GM19193 (cell line): ENCODE data around the gene WDR81.

Experiments
- POLR2A ChIP-seq: IDR thresholded peaks from 4 replicates; pipeline ENCODE4 v1.6.1; 2011; ENCODE audit not compliant: insufficient read depth, insufficient read length; ENCODE audit errors: extremely low read depth

The WDR81 gene

GRCh38 chr17:1724869-1725641, 551 bp downstream of the WDR81 start:
- TF ChIP-seq POLR2A, result no peak

- no peak for TF ChIP-seq POLR2A
These were observed 1.4 kb downstream of the WDR81 start for GRCh38 chr17:1725642-1726511.

- no peak for TF ChIP-seq POLR2A
These were observed 2.2 kb downstream of the WDR81 start for GRCh38 chr17:1726626-1727257.

GRCh38 chr17:1727258-1727789, 2.8 kb downstream of the WDR81 start:
- TF ChIP-seq POLR2A, result no peak

GRCh38 chr17:1727876-1728630, 3.5 kb downstream of the WDR81 start:
- no peak for TF ChIP-seq POLR2A

- TF ChIP-seq POLR2A, result no peak
These were observed 5.4 kb downstream of the WDR81 start for GRCh38 chr17:1729966-1730325.

- TF ChIP-seq POLR2A, result no peak
These were observed 6.1 kb downstream of the WDR81 start for GRCh38 chr17:1730326-1731193.

GRCh38 chr17:1731194-1731506, 6.6 kb downstream of the WDR81 start:
- no peak for TF ChIP-seq POLR2A

GRCh38 chr17:1732241-1732832, 7.8 kb downstream of the WDR81 start:
- TF ChIP-seq POLR2A, result no peak

GRCh38 chr17:1732833-1733321, 8.4 kb downstream of the WDR81 start:
- no peak for TF ChIP-seq POLR2A

GRCh38 chr17:1733759-1734158, 9.3 kb downstream of the WDR81 start:
- no peak for TF ChIP-seq POLR2A

- no peak for TF ChIP-seq POLR2A
These were observed 10.9 kb downstream of the WDR81 start for GRCh38 chr17:1735418-1735817.

- TF ChIP-seq POLR2A, result no peak
These were observed 11.4 kb downstream of the WDR81 start for GRCh38 chr17:1735834-1736347.

- no peak for TF ChIP-seq POLR2A
These were observed 12.1 kb downstream of the WDR81 start for GRCh38 chr17:1736348-1737281.
